HG03342 (cell line): ENCODE results near the gene MATN1.

Experiments
- ATAC-seq: cut with Tn5 transposase; IDR thresholded peaks from one replicate; pipeline ENCODE4 v1.9.1; 2021; ENCODE audit warnings: mild to moderate bottlenecking, moderate library complexity; ENCODE audit not compliant: unreplicated experiment

MATN1 gene

DNA sequence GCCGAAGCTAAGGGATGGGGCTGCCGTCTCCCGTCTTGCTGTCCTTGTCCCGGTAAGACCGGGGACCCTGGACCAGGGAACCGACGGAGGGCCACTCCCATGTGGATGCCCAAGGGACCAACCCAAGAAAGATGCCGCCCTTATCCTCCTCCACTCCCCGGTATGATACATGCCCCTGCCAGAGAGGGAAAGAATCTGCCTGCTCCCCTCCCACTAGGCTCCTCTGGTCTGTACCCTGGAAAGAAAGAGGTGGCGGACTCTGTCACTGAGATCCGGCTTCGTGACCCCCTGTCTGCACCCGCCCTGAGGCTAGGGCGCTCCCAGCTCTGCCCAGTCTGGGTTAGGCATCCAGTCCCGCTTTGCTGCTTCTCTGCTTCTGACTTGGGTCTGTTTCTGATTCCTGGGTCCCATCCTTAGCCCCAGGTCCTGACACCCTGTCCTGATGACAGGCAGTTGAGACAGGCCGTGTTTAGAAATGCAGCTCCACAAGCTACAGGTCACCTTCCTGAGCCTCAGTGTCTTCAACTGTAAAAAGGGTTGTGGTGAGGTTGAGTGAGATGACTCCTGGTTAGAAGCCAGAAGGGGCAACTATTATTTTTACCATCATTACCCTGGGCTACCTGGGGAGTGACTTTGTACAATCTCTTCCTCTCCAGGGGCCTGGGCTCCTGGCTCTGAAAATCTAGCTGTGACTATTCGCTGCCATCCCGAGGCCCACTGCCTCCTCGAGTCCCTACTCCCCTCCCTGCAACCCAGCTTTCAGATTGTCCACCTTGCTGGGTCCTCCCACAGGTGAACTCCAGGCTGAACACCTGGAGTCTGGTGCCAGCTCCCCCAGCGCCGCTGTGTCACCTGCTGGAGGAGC, 3.7 kb downstream of the MATN1 start:
- ATAC-seq: no peak

DNA sequence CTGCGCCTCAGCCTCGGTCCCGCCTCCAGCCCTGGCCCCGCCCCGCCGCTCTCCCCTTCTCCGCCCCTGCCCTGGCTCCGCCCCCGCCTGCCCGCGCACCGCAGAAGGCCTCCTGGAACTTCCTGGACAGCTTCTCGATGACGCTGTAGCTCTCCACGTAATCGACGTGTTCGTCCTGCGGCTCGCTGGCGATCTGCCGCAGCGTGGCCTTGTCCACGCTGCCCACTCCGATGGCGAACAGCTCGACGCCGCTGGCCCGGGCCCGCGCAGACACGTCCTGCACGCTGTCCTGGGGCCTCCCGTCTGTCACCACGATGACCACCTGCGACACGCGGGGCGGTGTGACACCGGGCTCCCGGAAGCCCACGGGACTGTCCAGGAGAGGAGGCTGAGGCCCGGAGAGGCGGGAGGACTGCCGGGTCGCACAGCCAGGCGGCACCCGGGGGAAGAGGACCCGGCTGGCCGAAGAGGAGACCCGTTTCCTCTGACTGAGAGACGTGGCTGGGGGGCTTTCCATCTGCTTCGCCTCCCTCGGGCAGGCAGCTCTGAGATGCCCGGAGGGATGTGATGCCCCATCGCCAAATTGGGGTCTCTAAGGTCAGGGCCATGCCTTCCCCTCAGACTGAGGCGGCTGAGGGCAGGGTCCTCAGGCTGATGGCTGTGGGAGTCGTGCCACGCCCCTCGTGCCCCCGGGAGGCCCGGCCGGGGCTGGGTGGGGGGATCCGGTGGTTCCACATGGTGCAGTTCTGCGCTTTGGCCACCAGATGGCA, 4.6 kb downstream of the MATN1 start:
- peak; percentile 51 for ATAC-seq

DNA sequence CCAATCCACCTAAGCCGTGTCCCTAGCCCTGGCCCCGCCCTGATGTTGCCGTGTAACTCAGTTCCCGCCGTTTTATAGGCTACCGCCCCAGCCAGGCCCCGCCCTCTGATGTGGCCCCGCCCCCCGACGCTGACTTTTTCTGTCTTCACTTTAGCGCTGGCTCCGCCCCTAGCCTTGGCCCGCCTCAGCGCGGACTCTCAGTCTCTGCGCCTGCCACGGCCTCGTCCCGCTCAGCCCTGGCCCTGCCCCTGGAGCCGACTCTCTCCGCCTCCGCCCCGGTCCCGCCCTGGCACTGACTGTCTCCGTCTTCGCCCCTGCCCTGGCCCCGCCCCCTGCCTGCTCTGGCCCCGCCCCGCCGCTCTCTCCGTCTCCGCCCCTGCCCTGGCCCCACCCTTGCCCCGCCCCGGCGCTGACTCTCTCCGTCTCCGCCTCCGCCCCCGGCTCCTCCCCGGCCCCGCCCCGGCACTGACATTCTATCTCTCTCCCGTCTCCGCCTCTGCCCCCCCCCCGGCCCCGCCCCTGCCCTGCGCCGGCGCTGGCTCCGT, 5.2 kb downstream of the MATN1 start:
- ATAC-seq: peak; percentile 78

DNA sequence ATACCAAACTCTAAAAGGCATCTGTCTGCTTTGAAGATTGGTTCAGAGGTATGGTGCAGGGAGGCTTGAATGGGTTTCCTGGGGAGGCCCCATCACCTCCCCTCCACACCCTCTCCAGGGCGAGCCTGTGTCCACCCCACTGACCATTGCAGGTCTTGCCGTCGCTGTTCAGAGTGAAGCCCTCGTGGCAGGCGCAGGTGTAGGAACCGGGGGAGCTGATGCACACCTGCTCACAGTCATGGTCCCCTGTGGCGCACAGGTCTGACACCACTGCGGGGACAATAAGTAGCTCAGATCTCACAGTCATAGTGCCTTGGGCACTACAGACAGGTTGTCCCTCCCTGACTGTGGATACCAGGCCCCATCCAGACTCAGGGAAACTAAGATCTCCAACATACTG, 6.7 kb downstream of the MATN1 start:
- no peak for ATAC-seq

DNA sequence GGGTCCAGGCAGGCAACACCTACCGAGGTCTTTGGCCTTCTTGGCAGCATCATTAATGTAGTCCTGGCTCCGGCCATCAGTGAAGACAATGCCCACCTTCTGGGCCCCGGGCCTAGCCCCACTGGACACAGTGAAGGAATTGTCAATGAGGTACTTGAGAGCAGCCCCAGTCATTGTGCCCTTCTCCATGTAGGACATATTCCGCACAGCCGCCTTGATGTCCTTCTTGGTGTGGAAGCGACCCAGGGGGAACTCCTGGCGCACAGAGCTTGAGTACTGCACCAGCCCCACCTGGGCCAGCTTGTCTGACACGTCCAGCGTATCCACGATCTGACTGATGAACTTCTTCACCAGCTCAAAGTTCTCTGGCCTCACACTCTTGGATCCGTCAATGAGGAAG, 7.5 kb downstream of the MATN1 start:
- no peak for ATAC-seq

DNA sequence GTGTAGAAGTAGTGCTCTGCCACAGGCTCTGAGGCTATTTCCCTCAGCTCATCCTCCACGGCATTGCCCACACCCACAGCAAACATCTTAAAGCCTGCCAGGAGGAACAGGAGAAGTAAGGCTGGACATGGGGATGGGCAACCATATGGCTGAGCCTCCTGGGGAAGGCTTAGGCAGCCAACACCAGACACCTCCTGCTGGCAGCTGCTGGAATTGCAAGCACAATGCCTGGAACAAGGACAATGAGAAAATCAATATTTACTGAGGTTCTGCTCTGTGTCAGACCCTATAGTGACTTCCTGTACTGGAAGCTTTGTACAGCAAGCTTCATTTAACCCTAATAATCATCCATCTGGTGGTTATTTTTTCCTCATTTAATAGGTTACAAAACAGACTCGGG, 8.2 kb downstream of the MATN1 start:
- ATAC-seq: no peak

DNA sequence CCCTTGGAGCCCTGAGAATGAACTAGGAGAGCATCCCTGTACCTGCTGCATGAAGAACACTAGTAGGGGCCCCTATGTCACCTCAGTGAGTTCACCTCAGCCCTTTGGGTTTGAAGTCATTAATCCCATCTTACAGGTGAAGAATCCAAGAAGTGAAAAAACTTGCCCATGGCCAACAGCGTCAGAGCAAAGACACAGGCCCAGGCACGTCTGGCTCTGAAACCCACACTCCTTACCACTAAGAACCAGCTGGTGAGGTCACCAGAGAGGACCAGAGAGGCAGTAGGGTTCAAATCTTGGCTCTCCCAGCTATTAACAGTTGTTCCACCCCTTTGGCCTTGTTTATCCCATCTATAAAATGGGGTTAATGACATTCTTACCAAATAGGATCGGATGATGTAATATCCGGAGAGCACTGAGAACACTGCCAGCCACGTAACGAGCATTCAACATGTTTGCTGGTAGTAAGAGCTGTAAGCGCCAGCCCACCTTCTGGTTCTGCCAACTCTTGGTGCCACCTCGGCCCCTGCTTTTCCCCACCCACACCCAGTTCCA, 8.8 kb downstream of the MATN1 start:
- no peak for ATAC-seq

DNA sequence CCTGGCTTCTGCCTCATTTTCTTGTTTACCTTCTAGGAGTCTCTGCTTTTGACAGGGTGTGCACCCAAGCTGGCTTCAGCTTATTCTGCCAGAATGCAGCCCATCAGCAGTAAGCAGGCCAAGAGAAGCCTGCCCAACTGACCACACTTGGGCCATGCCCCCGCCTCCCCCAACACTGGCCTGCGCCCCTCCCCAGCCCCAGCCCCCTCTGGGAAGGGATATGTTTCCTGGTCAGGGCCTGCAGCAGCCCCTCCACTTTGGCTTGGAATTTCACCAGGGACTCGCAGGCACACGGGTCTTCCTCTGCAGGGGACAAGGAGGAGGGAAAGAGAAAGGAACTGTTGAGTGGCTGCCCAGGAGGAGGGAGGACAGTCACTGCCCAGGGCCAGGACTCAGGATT, 9.4 kb downstream of the MATN1 start:
- no peak for ATAC-seq

DNA sequence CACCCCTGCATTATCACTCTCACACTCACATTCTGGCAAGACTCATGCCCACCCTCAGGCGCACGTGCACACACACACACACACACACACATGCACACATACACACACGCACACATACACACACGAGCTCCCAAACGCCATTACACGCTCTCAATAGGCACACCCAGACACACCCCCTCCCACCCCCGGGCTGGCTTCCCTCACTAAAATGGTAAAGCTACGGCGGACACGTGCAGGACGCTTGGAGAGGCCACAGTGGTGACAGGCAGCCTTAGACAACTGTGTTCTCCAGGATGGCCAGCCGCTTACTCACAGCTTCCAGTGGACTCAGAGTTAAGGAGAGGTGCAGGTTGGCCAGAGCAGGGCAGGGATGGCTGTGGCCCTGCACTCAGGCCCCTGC, 10.1 kb downstream of the MATN1 start:
- ATAC-seq: no peak

DNA sequence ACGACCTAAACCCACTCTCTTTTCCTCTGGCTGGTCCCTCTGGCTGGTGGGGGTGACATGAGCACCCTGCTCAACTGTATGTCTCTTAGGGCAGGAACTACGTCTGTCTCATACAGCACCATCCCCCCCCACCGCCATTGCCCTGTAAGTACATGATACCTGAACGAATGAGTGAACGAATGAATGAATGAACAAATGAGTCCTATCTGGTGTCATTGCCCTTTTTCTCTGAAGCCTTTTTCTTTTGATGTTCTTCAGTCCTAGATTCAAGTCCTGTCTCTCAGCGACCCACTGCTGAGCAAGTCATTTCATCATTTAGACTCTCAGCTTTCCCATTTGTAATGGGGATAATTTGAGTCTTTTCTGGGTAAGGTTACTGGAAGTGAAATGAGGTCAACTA, 10.8 kb downstream of the MATN1 start:
- ATAC-seq: no peak

DNA sequence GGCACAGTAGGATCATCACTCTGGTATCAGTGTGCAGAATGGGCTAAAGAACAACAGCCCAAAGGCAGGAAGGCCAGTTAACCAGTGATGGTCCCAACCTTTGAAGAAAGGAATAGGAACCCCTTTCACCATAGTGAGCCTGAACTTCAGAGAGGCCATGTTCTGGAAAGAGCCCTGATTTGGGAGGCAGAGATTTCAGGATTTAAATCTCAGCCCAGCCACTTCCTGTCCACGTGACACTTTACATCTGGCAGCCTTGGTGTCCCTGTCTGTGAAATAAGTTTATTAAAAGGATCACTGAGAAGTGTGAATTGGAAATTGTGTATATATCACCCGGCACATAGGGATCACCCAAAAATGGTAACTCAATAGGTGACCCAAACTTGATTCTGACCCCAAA, 13.0 kb downstream of the MATN1 start:
- ATAC-seq: no peak

DNA sequence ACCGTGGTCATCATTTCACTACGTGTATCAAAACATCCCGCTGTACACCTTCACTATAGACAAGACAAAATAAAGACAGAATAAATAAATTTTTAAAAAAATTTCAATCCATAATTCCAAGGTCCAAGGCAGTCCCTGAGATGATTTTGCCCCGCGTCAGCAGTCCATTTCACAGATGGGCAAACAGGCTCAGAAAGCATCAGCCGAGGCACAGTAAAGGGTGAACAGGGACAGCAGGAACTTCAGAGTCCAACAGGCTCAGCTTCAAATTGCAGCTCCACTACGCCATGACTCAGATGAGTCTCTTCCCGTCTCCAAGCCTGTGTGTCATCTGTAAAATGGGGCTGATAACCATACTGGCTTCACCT, 15.0 kb downstream of the MATN1 start:
- no peak for ATAC-seq

DNA sequence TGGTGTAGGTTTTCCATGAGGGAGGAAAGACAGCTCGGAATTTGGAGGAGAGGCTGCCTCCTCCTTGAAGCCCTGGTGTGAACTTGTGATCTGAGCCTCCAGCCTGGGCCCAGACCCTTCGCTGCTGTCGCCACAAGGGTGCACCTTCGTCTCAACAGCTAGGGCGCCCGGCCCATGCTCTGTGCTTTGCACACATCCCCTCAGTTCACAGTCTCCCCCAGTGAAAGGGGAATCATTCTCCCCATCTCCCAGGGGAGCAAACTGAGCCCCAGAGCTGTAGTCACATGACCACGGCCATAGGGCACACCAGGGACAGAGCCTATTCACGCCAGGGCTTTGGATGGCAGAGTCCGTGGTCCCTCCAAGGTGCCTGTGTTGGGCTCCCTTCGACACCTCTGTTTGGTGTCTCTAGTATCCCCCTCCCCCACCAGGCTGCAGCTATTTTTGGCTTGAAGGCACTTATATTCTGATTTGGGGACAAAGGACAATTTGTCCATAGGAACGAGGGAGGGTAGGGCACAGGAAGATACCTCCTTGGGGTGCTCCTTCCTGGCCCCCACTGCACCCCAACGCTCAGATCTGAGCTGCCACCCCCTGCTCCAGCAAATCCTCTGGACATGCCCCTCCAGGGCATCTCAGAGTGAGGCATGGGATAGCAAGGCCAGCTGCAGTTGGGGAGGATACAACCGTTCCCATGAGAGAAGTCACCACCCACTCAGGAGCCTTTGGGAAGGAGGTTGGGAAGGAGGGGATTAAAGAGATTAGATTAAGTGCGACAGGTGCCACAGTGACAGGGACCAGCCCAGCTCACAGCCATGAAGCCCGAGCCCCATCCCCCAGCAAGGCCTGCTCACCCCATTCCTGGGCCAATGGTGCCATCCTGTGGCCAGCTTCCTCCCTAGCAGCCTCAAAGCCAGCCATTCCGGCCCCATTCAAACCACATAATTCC, 15.7 kb downstream of the MATN1 start:
- ATAC-seq: peak; percentile 52

DNA sequence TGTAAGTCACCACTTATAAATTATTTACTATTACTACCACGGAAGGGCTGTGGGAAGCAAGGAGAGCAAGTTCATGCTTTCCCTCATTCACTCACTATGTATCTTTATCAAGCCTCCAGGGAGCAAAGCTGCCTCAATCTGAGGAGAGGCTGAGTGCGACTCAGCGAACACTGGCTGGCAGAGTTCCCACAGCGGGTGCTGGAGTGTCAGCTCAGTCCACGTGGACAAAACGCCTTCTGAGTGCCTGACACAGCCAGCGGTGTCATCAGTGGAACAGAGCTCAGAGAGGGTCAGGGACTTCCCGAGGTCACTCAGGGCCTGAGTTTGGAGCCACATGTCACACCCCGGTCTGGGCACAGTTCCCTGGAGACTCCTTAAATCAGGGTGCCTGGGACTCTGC, 16.9 kb downstream of the MATN1 start:
- ATAC-seq: no peak

DNA sequence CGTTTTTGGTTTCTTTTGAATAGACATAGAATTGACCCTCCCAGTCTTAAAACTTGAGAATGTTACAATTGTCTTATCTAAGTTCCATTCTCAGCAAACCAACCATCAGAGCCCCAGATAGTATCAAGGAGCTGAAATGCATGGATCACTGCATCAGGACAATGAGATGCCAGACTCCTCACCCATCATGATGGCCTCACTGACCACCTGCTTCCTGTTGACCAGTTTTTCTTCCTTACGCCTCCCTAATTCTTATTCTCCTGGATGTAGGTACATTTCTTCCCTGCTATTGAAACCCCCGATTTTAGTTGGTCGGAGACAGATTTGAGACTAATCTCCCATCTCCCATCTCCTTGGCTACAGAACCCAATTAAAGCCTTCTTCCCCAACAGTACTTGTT, 17.7 kb downstream of the MATN1 start:
- no peak for ATAC-seq

DNA sequence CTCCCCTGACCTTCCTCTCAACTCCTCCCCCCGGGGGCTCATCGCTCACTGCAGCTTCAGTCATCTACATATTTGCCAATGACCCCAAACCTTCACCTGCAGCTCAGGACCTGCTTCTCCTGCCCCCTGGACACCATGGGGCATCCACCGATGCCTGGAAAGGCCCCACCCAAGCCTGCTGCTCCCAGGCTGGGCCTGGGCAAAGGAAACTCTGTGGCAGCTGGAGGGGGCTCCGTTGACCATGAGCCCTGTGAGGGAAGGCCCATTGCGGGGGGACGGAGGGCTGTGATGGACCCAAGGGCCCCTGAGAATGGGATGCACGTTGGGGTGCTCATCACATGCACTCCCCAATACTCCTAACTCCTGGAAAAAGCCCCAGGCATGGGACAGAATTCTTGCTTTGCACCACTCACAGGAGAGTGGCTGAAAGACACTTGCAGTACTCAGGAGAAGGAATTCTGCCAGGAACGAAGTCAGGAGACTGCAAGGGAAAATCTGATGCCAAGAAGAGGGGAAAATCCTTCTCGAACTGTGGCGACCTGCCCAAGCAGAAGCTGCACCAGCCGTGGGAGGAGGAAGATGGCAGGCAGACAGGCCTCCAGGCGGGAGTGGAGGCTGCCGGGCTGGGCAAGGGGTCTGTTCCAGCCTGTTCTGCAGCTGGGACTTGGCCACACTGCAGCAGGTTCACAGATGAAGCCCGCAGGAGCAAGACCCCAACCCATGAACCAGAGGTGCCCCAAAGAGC, 18.4 kb downstream of the MATN1 start:
- ATAC-seq: no peak

DNA sequence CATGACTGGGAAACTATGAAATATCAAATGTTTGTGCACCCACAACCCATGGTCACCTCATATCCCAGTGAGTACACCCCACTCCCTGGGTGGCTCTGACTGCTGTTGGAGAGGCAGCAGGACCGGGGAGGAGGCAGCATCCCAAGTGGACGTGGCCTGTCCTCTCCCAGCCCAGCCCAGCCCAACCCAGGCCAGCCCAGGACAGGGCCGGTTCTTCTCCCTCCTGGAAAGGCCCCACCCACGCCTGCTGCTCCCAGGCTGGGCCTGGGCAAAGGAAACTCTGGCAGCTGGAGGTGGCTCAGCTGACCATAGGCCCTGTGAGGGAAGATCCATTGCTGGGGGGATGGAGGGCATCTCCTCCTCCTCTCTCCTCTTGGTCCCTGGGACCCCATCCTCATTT, 19.1 kb downstream of the MATN1 start:
- no peak for ATAC-seq

DNA sequence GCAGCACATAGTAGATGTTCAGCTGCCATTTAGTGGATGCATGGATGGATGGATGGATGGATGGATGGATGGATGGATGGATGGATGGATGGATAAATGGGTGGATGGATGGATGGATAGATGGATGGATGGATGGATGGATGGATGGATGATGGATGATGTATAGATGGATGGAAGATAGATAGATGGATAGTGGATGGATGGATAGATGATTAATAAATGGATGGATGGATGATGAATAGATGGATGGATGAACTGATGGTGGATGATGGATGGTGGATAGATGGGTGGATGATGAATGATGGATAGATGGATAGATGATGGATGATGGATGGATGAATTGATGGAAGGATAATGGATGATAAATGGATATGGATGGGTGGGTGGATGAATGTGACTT, 20.6 kb downstream of the MATN1 start:
- no peak for ATAC-seq

DNA sequence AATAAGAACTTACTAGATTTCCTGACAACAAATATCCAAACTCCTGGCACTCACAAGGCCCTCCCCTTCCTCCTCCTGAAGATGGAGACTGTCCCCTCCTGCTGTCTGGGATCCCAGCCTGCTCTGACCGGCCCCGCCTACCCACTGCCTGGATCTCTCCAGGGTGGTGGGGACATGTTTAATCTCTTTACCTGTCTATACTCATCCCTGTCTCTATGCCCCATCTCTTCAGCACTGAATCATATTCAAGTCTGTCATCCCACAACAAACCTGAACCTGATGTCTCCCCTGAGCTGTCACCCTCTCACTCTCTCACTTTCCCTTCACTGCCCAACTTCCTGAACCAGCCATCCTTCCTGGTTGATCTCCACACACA, 22.1 kb downstream of the MATN1 start:
- no peak for ATAC-seq
